H1 (cell line): ENCODE data around the gene CMTM3. TPM values are rescaled to one million over a fixed set of nuclear protein-coding genes. Genes with fewer than 3 reads are reported as not detected.

Experiments
- BCL11A ChIP-seq, 2 experiments: IDR thresholded peaks; one replicate each; pipeline ENCODE4 v1.6.1; 2011; ENCODE audit warnings: low read depth in 2 of 2, low read length in 2 of 2, mild to moderate bottlenecking in 2 of 2
- CHD1 ChIP-seq: IDR thresholded peaks from 2 replicates; pipeline ENCODE4 v1.6.1; 2012; ENCODE audit warnings: low read depth, low read length, improper control_type of control experiment
- CHD7 ChIP-seq: fragments of 300-600 bp; sonication (generic); IDR thresholded peaks from 2 replicates; pipeline ENCODE4 v1.7.1; 2012; ENCODE audit warnings: low read length, moderate library complexity, mild to moderate bottlenecking, inconsistent platforms; ENCODE audit not compliant: insufficient replicate concordance
- CTBP2 ChIP-seq: IDR thresholded peaks from 2 replicates; pipeline ENCODE4 v1.7.0; 2011; ENCODE audit warnings: borderline replicate concordance, mild to moderate bottlenecking, moderate library complexity, mixed read lengths, low read length; ENCODE audit not compliant: insufficient read depth, insufficient read length
- HDAC6 ChIP-seq: IDR thresholded peaks from one replicate; pipeline ENCODE4 v1.7.1; 2012; ENCODE audit warnings: low read depth, mild to moderate bottlenecking, inconsistent platforms, low read length, moderate library complexity
- KDM1A ChIP-seq: fragments of 200-600, 300-600 bp; sonication (generic); IDR thresholded peaks from 2 replicates; pipeline ENCODE4 v1.7.1; 2016; ENCODE audit warnings: mild to moderate bottlenecking, low read length, borderline replicate concordance
- POLR2AphosphoS5 ChIP-seq: IDR thresholded peaks from 2 replicates; pipeline ENCODE4 v1.6.1; 2011; ENCODE audit warnings: low read depth, low read length
- POU5F1 ChIP-seq: IDR thresholded peaks from 2 replicates; pipeline ENCODE4 v1.6.1; 2011; ENCODE audit warnings: low read depth, mild to moderate bottlenecking, low read length, moderate library complexity
- SAP30 ChIP-seq: fragments of 300-600 bp; sonication (generic); IDR thresholded peaks from 2 replicates; pipeline ENCODE4 v1.7.1; 2012; ENCODE audit warnings: low read length, moderate library complexity, mild to moderate bottlenecking, inconsistent platforms; ENCODE audit not compliant: insufficient read depth, insufficient replicate concordance
- SP2 ChIP-seq: IDR thresholded peaks from 2 replicates; pipeline ENCODE4 v1.6.1; 2012; ENCODE audit warnings: mild to moderate bottlenecking, low read length, inconsistent platforms
- YY1 ChIP-seq: IDR thresholded peaks from 2 replicates; pipeline ENCODE4 v1.6.1; 2011; ENCODE audit warnings: low read depth, mild to moderate bottlenecking, low read length
- polyA plus RNA-seq, 7 experiments: library from polyadenylated mRNA; depleted of rRNA in 3 of 7; stranded (reverse) in 5 of 7; unstranded in 2 of 7; fragments of >200 nt in 5 of 7; fragments of 200-250 nt in 2 of 7; gene quantifications; 1 replicate in 5 of 7; 2 replicates in 1 of 7; 4 replicates in 1 of 7; pipeline versions ENCODE4 v1.2.1 to v1.2.3, GENCODE V29; 2011 to 2013; ENCODE audit warnings: missing spikeins in 2 of 7, mixed read lengths in 2 of 7
- total RNA-seq: library from RNA; stranded (reverse); fragmentation: NEBNext Ultra II Directional; extraction: Animal tissue kit (Norgen Biotek cat#: 25700); gene quantifications from 2 replicates; pipeline ENCODE4 v1.2.1, GENCODE V29; 2021

Gene CMTM3
- total and polyA plus RNA-seq, 2 of the 8 experiments (the other 6 are each of a cell fraction or from before 2014, with no cell fraction given), result 24.7 to 24.8 TPM

- TF ChIP-seq CHD7 (no peak), HDAC6 (no peak), KDM1A (no peak), BCL11A (IDR thresholded peaks at IDR 0.05; ENCODE audit: low read depth in 2 of 2, low read length in 2 of 2) (no peak), SP2 (no peak), POLR2AphosphoS5 (no peak), SAP30 (no peak), CHD1 (no peak), POU5F1 (no peak), YY1 (no peak), CTBP2 (no peak)
Measured at GRCh38 chr16:66614161-66614802, 9.8 kb downstream of the CMTM3 start (continued).
